ENCODE data around the gene ZNF460.

DNA sequence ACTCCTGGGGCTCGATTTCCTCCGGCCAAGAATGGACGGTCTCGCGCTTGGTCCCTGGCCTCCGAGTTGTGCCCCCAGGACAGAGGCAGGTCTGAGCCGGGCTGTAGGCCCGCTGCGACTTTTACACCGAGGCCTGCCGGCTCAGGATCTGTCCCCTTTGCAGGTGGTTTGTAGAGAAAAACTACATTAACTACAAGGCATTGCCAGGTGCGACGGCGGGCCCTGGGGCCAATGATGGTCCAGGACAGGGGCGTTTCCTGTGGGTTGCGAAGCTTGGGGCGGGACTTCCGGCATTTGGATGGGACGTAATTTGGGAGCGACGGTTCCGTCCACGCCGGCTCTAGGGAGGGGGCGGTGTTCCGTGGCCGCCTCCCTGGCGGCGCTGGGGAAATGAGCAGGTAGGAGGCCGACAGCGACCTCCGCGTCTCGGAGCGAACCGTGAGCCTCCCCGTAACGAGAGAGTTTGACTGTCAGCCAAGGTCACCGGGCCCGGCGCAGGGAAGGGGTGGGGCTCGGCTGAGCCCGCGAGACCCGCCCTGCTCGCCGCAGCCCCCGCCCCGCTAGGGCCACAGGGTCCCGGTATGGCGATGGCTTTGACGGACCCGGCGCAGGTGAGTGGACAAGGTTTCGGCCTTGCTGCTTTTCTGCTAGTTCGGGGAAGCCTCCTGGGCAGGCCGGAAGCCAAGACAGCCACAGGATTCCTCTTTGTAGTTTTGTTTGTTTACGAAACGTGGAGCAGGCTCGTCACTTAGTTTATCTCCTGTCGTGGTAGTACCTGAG, 39.8 kb upstream of the ZNF460 start, which contains the start of gene ZNF805:
- no peak for TF ChIP-seq CTCF (IDR thresholded peaks at IDR 0.05; ENCODE audit: insufficient read depth, low read depth, low read length)
- no peak for TF ChIP-seq EZH2 (IDR thresholded peaks at IDR 0.05; ENCODE audit: insufficient read depth, low read length)
